ENCODE measurements around the gene CCDC93. TPM values are rescaled to one million over a fixed set of nuclear protein-coding genes. Genes with fewer than 3 reads are reported as not detected.
"Not testable (repeated sequence)": the region's sequence is repeated elsewhere in the genome, so short reads cannot be mapped to it uniquely, and the experiment has no call there.

Gene CCDC93
- total RNA-seq, 1 experiment from 2014 or later, result 18.3 TPM

DNA sequence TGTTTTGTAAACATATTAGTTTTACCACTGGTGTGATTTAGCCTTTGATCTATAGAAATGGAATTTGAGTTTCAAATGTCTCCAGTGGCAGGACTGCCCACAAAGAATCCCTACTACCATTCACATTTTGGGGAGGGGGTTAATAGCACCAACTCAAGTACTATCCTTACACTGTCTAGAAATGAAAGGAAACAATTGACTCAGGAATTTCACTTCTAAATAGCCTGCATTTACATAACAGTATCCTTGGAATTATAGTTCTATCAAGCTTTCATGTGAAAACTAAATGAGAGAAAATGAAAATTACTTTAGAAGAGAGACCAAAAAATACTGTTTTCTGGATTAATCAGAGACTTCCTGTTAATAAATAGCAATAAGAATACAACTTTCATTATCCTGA, 7.5 kb upstream of the CCDC93 start:
- Histone ChIP-seq H3K36me3 (no peaks in the 10 kb centered on the region), H3K9me3 (replicated peaks) (no peaks in the 10 kb centered on the region), H3K27ac (no peak overlapping the region), H3K4me3 (no peak overlapping the region), H3K27me3 (no peaks in the 10 kb centered on the region), H3K4me1 (no peaks in the 10 kb centered on the region)
- DNase-seq, result no peak

DNA sequence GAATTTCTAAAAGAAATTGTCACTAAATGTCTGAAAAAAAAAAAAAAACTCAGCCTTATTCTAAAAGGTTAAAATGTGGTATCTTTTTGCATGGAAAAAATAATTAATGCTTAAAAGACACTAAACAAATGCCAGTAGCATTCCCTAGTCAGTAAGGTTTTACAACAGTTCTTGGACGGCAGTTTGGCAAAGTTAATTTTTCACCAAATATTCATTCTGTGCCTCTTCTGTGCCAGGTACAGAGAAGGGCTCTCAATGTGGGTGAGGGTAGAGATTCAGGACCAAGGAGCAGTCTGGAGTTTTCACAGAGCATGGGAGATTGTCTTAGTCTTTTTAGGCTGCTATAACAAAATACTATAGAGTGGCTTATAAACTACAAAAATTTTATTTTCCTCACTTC, 6.0 kb upstream of the CCDC93 start:
- H3K27me3 ChIP-seq, result no peaks in the 10 kb centered on the region
- H3K4me3 ChIP-seq, result no peak overlapping the region
- no peaks in the 10 kb centered on the region for H3K4me1 ChIP-seq
- no peak overlapping the region for H3K27ac ChIP-seq
- no peak for DNase-seq
- H3K9me3 ChIP-seq (replicated peaks), result no peaks in the 10 kb centered on the region
- no peaks in the 10 kb centered on the region for H3K36me3 ChIP-seq

DNA sequence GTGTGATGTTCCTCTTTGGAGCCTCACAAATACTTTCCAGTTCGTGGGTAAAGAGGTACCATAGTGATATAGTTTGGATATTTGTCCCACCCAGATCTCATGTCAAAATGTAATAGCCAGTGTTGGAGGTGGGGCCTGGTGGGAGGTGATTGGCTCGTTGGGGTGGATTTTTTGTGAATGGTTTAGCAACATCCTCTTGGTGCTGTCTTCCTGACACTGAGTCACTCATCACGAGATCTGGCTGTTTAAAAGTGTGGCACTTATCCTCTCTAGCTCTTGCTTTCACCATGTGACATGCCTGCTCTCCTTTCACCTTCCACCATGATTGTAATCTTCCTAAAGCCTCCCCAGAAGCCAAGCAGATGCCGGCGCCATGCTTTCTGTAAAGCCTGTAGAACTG, 3.0 kb upstream of the CCDC93 start:
- H3K4me3 ChIP-seq, result no peak overlapping the region
- H3K36me3 ChIP-seq, result no peaks in the 10 kb centered on the region
- H3K9me3 ChIP-seq (replicated peaks), result no peaks in the 10 kb centered on the region
- no peak for DNase-seq
- no peaks in the 10 kb centered on the region for H3K4me1 ChIP-seq
- no peak overlapping the region for H3K27ac ChIP-seq
- no peaks in the 10 kb centered on the region for H3K27me3 ChIP-seq

DNA sequence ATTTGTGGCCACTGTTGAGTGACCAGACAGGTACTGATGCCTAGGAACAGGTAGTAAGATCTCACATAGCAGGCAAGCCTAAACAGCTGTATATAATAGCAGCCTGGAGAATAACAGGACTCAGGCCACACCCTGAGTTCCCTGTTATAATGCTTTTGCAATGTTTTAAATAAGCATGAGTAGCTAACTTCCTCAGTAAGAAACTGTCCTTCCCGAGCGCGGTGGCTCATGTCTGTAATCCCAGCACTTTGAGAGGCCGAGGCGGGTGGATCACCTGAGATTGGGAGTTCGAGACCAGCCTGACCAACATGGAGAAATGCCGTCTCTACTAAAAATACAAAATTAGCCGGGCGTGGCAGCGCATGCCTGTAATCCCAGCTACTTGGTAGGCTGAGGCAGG, 1.9 kb upstream of the CCDC93 start:
- H3K27ac ChIP-seq; H3K36me3 ChIP-seq; H3K27me3 ChIP-seq; H3K9me3 ChIP-seq (replicated peaks); H3K4me1 ChIP-seq; DNase-seq; H3K4me3 ChIP-seq: not testable (repeated sequence)

DNA sequence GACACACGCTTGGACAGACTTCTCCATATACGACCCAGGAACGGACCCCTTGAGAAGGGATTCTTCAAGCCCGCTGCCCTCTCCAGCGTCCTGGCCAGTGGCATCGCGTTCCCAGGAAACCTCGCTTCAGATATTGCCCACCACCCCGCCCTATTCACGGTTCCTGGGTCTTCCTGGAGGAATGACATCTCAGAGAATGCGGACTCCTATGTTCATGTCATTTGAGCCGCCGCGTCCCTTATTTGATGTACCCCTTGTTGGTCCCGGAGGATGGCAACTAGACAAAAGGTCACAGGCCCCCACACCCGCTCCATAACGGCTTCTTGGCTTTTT, 588 bp upstream of the CCDC93 start:
- Histone ChIP-seq H3K27ac (no peak overlapping the region), H3K4me3 (peak overlapping the region; percentile 85), H3K36me3 (no peaks in the 10 kb centered on the region), H3K9me3 (replicated peaks) (no peaks in the 10 kb centered on the region), H3K4me1 (no peaks in the 10 kb centered on the region), H3K27me3 (no peaks in the 10 kb centered on the region)
- DNase-seq, result no peak

DNA sequence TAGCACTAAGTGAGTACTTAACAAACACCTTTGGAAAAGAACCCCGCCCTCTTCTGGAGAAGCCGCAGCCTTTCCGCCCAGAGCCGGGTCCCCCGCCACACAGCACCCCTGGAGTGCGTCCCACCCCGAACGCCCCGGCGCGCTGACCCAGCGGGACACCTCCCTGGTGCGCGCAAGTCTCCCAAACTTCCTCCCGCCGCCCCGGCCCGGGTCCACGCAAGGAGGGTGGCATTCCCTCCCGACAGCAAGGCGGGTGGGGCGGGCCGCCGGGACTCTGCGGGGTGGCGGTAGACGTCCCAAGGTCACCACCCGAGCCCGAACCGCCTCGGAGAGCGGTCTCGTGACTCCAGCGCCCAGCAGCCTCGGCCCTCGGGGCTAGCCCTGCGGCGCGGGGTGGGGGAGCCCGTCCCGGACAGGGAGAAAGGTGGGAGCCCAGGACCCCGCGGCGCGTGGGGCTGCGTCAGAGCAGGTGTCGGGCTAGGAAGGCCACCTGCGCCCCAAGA, 598 bp downstream of the CCDC93 start:
- no peaks in the 10 kb centered on the region for H3K9me3 ChIP-seq (replicated peaks)
- H3K4me1 ChIP-seq, result no peaks in the 10 kb centered on the region
- 0 out of 2 replicates have a peak, but pooled peaks cover 2% of the 10 kb centered on the region for H3K36me3 ChIP-seq
- no peaks in the 10 kb centered on the region for H3K27me3 ChIP-seq
- DNase-seq, result peak; percentile 20 to 34
- H3K27ac ChIP-seq, result peak overlapping the region; percentile 17
- peak overlapping the region; percentile 85 for H3K4me3 ChIP-seq

DNA sequence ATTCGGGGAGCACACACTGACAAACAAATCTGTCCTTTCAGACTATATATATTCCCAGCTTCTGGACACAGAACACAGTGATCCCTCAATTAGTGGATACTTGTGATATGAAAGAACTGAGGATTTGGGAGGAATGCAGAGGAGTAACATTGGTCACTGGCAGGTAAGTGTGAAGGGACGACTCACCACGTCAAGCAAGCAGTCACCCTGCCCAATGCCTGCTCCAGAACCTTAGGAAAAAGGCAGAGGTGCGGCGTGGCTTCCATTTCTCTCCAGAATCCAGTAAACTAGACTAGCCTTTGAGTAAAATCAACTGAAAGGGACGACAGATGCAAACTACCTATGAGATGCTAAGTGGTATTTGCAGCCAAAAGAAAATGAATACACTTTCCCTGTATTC, 1.1 kb downstream of the CCDC93 start:
- Histone ChIP-seq H3K9me3 (replicated peaks) (no peaks in the 10 kb centered on the region), H3K4me3 (peak overlapping the region; percentile 85), H3K4me1 (no peaks in the 10 kb centered on the region), H3K27ac (no peak overlapping the region), H3K27me3 (no peaks in the 10 kb centered on the region), H3K36me3 (0 out of 2 replicates have a peak, but pooled peaks cover 5% of the 10 kb centered on the region)
- no peak for DNase-seq

DNA sequence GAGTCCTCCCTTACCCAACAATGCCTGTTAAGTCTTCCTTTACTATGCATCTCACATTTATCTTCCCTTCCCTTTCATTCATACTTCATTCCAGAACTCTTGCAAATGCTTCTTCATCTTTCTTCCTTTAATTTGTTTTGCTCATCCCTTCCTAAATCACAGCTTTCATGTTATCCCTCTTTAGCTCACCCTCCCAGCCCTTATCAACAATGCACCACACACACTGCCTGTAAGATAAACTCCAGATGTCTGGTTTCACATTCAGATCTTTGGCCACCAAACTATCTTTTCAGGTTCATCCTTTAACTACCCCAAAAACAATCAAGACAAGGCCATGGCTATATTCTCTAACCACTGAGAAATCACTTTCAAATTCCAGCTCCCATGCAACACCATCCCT, 3.4 kb downstream of the CCDC93 start:
- H3K4me1 ChIP-seq, result no peaks in the 10 kb centered on the region
- no peak for DNase-seq
- no peaks in the 10 kb centered on the region for H3K27me3 ChIP-seq
- H3K4me3 ChIP-seq, result no peak overlapping the region
- H3K27ac ChIP-seq, result no peak overlapping the region
- H3K9me3 ChIP-seq (replicated peaks), result no peaks in the 10 kb centered on the region
- H3K36me3 ChIP-seq, result peaks cover 5% of the 10 kb centered on the region; the same call in 1 of the 2 replicates

DNA sequence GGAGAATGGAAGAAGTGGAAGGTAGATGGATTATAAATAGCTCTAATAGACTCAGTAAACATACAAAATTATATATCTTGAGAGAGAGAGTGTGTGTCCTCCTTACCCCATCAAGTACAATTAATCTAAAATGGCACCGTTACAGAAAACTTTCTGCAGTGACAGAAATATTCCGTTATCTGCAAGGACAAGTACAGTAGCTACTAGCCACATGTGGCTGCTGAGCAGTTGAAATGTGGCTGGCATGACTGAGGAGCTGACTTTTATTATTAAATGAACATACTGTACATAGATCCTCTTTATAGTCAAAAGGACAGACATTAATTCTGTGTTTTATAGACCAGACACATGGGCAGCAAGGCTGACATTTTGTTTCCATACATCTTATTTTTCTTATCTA, 7.0 kb downstream of the CCDC93 start:
- no peak overlapping the region for H3K27ac ChIP-seq
- DNase-seq, result no peak
- H3K9me3 ChIP-seq (replicated peaks), result no peaks in the 10 kb centered on the region
- H3K4me3 ChIP-seq, result no peak overlapping the region
- no peaks in the 10 kb centered on the region for H3K4me1 ChIP-seq
- H3K36me3 ChIP-seq, result peaks cover 14% of the 10 kb centered on the region
- no peaks in the 10 kb centered on the region for H3K27me3 ChIP-seq

DNA sequence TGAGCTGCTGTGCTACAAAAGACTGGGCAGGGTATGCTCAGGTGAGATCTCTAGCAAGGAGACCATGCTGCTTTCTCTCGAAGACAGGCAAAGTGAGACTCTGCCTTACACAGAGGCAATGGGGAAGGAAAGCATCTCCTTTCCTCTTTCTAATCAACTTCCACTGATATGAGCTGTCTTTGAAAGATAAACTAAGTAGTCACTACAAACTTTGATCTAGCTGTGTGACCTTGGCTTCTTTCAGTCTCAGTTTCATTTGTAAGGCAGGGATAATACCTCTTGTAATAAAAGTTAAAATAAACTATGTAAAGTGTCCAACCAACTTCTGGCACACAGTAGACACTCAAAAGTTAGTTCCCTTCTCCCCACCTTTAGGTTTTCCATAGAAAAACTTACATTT, 7.5 kb downstream of the CCDC93 start:
- Histone ChIP-seq H3K9me3 (replicated peaks) (no peaks in the 10 kb centered on the region), H3K4me3 (no peak overlapping the region), H3K27ac (no peak overlapping the region), H3K4me1 (no peaks in the 10 kb centered on the region), H3K36me3 (peaks cover 14% of the 10 kb centered on the region), H3K27me3 (no peaks in the 10 kb centered on the region)
- DNase-seq, result no peak

DNA sequence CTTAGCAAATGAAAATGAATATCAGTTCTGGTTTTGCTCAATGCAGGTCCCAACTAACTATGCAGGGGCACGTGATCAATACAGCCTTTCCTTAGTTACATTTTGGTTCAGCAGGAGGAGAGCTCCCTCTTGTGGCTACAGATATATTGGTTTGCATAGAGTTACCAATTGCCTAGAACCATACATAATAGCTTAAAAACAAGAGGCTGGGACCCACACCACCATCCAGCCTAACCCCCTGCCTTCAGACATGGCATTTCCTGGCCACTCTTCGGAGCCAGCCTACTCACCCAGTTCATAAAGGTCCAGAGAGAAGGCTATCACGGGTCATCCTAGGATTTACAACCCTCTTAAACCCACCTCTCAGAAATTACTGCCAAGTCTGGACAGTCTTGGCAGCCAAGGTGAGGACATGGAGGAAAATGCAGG, 10.5 kb downstream of the CCDC93 start:
- Histone ChIP-seq H3K27me3 (no peaks in the 10 kb centered on the region), H3K36me3 (peaks cover 34% of the 10 kb centered on the region), H3K9me3 (replicated peaks) (no peaks in the 10 kb centered on the region), H3K4me1 (no peaks in the 10 kb centered on the region), H3K27ac (no peak overlapping the region), H3K4me3 (no peak overlapping the region)
- peak; percentile 41 to 85 for DNase-seq

DNA sequence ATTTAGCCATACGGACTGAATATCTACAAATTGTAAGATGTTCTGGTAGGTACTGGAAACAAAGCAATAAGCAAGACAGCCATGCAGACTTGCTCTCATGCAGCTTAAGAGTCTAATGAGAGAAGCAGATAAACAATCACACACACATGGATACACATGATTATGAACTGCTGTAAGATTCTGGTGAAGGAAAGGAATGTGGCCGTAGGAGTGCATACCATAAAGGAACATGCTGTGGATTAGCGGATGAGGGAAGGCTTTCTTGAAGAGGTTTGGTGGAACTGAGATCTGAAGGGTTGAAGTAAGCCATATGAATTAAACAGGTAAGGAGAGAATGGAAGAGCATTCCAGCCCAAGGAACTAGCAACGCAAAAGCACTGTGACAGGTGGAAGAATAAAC, 13.8 kb downstream of the CCDC93 start:
- Histone ChIP-seq H3K4me1 (no peaks in the 10 kb centered on the region), H3K4me3 (no peak overlapping the region), H3K36me3 (peaks cover 37% of the 10 kb centered on the region), H3K27ac (no peak overlapping the region), H3K9me3 (replicated peaks) (no peaks in the 10 kb centered on the region), H3K27me3 (no peaks in the 10 kb centered on the region)
- no peak for DNase-seq

DNA sequence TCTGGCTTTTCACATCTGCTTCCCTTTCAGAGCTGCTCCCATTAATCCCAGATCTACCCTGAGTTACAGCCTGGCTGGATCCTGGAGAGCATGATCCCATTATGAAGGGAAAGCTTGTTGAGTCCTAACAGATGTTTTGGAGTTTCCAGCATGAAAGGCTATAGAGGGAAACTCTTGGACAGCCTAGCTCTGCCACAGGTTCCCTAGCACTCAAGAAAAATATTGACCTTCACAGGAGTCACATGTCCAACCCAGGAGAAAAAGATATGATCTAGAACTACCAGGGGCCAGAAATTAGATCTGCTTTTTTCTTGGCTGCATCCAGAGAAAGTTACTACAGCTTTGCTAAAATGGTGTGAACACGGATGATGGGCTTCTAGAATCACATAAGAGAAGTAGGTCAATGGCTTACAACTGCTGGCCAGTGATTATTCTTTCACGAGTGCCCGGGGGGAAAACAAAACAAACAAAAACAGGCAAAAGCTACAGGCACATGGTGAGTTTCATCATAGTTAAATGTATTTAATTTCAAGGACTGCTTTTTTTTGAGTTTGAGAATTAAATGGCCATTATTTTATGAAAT, 15.9 kb downstream of the CCDC93 start:
- no peaks in the 10 kb centered on the region for H3K9me3 ChIP-seq (replicated peaks)
- H3K4me1 ChIP-seq, result no peaks in the 10 kb centered on the region
- H3K36me3 ChIP-seq, result peaks cover 46% of the 10 kb centered on the region
- no peak overlapping the region for H3K4me3 ChIP-seq
- no peaks in the 10 kb centered on the region for H3K27me3 ChIP-seq
- no peak overlapping the region for H3K27ac ChIP-seq
- DNase-seq, result no peak

DNA sequence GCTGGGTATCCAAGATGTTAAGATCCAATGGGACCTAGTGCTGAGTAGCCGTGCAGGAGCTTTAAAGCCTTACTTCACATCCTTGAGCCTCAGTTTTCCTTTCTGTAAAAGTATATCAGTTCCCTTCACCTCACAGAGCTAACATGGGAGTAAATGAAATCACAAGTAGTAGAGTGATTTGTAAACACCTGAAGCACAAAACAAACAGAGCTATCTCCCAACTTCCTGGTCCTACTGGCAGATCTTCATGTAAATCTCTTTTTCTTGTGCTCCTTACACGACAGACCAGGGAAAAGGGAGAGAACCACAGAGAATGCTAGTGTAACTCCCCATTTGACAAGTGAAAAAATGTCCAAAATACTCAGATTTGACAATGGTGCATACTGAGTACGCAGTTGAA, 17.3 kb downstream of the CCDC93 start:
- Histone ChIP-seq H3K4me3 (no peak overlapping the region), H3K9me3 (replicated peaks) (no peaks in the 10 kb centered on the region), H3K4me1 (no peaks in the 10 kb centered on the region), H3K27ac (no peak overlapping the region), H3K36me3 (peaks cover 40% of the 10 kb centered on the region), H3K27me3 (no peaks in the 10 kb centered on the region)
- no peak for DNase-seq

DNA sequence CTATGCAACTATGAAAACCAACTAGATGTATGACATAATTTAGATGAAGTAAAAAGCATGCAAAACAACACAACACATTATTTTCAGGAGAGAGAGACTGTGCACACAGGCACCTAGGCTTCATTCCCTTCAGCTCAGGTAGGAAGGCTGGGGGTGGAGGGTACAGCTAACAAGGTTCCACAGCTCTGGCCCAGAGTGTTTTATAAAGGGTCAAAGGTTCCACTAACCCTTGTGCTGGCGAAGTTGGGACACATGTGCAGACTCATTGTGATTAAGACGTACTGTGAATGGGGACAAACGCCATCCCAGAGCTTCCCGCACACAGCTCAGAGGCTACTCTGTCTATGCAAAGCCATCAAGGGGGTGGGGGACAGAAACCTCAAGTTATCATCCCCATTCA, 19.1 kb downstream of the CCDC93 start:
- no peak overlapping the region for H3K27ac ChIP-seq
- H3K9me3 ChIP-seq (replicated peaks), result no peaks in the 10 kb centered on the region
- H3K4me1 ChIP-seq, result no peaks in the 10 kb centered on the region
- H3K27me3 ChIP-seq, result no peaks in the 10 kb centered on the region
- no peak for DNase-seq
- no peak overlapping the region for H3K4me3 ChIP-seq
- H3K36me3 ChIP-seq, result peaks cover 26% of the 10 kb centered on the region

DNA sequence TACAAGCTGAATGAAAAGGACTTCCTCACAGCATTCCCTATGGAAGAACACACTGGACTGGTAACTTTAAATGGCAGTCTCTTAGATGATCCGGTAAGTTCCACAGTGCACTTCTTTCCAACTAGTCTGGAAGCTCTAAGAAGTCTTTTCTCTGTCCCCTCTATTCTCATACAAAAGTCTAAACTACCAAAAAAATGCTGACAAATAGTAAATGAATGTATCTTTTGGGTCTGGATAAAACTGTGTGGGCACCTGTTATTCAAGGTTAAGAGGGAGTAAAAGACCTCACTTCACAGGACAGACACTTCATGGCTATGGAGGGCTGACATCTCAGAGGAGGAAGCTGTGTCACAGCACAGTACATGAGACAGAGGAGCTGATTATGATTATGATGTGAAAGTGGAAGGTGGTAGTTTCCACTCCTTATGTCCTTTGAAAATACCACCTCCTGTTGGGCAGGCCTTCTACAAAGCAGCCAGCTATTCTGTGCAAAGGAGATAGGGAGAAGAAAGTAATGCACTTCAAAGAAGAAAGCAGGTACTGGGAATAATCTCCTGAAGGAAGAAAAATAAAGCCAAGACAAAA, 23.9 kb downstream of the CCDC93 start:
- no peak for DNase-seq
- no peaks in the 10 kb centered on the region for H3K27me3 ChIP-seq

More for the DNA sequence above, 23.9 kb downstream of the CCDC93 start:
- no peak overlapping the region for H3K4me3 ChIP-seq
- H3K36me3 ChIP-seq, result peaks cover 16% of the 10 kb centered on the region
- H3K9me3 ChIP-seq (replicated peaks), result no peaks in the 10 kb centered on the region
- H3K27ac ChIP-seq, result no peak overlapping the region
- H3K4me1 ChIP-seq, result no peaks in the 10 kb centered on the region
